ENCODE results near the gene PQBP1. TPM values are rescaled to one million over a fixed set of nuclear protein-coding genes. Genes with fewer than 3 reads are reported as not detected.

Gene PQBP1
- total RNA-seq, 1 donor from 2014 or later: 45.4 TPM

DNA sequence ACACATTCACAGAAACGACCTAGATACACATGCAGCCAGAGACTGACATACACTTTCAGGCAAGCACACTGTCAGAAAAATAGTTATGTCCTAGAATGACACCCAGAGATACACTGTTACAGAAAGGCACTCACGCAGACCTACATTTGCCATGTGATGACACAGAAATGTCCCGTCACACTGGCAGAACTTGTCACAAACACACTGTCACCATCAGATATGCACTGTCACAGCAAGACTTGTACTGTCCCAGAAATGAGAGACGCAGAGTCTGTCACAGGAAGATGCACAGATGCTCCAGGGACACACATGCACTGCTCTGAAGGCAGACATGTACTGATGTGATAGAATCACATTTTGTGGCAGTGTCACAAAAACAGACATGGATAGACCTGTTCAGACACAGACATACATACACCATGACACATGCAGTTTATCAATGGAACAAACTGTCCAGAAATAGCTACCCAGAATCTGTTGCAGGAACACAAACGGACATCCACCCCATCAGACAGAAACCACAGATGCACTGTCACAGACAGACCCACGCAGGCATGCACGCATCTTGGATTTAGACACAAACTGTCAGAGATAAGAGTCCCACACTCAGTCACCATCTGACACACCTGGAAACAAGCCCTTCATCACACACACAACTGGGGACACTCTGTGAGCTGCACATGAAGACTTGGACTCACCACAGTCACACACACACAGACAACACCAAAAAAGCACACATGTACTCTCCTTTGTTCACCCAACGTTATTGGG, 22.4 kb downstream of the PQBP1 start:
- no peaks in the 10 kb centered on the region for H3K9me3 ChIP-seq (ENCODE audit: control insufficient read depth in 3 of 3, low read length in 3 of 3)
- H3K4me1 ChIP-seq (ENCODE audit: control insufficient read depth in 3 of 3, insufficient read depth in 3 of 3, low read length in 3 of 3): peaks cover 10 to 22% (median 17%) of the 10 kb centered on the region in 3 donors
- H3K4me3 ChIP-seq (ENCODE audit: low read length in 3 of 3): no peak overlapping the region
- H3K36me3 ChIP-seq (ENCODE audit: control insufficient read depth in 3 of 3, insufficient read depth in 3 of 3, low read length in 3 of 3): peaks cover 14 to 23% (median 18%) of the 10 kb centered on the region in 3 donors
- H3K9ac ChIP-seq (ENCODE audit: low read depth in 1 of 3, low read length in 3 of 3): peak overlapping the region in 1 of 3 donors; percentile 72
- H3K27me3 ChIP-seq (ENCODE audit: control insufficient read depth in 3 of 3, insufficient read depth in 3 of 3, low read length in 3 of 3): no peaks in the 10 kb centered on the region
- no peak overlapping the region for H3K27ac ChIP-seq (ENCODE audit: low read depth, low read length)

GRCh38 chrX:48920718-48921104, 23.0 kb downstream of the PQBP1 start:
- Histone ChIP-seq H3K27ac (ENCODE audit: low read depth, low read length) (no peak overlapping the region), H3K36me3 (ENCODE audit: control insufficient read depth in 3 of 3, insufficient read depth in 3 of 3, low read length in 3 of 3) (peaks cover 19 to 28% (median 23%) of the 10 kb centered on the region in 3 donors), H3K4me1 (ENCODE audit: control insufficient read depth in 3 of 3, insufficient read depth in 3 of 3, low read length in 3 of 3) (peaks cover 10 to 22% (median 17%) of the 10 kb centered on the region in 3 donors), H3K9me3 (ENCODE audit: control insufficient read depth in 3 of 3, low read length in 3 of 3) (no peaks in the 10 kb centered on the region), H3K9ac (ENCODE audit: low read depth in 1 of 3, low read length in 3 of 3) (no peak overlapping the region), H3K27me3 (ENCODE audit: control insufficient read depth in 3 of 3, insufficient read depth in 3 of 3, low read length in 3 of 3) (no peaks in the 10 kb centered on the region), H3K4me3 (ENCODE audit: low read length in 3 of 3) (no peak overlapping the region)

DNA sequence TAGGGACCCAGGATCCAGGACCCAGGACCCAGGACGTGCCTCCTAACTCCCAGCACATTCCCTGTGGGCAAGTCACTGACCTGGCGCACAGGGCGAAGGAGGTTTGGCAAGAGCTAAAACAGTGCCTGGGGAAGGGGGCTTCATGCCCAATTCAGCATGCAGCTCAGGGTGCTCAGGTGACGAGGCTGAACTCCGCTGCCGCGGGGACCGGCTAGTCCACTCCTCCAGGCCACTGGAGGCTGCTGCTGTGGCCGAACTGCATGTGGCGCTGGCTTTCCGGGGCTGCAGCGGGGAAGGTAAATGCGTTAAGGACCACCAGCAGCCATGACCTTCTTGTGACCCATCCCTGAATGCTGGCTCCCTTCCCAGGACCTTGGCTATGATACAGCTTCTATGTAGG, 26.0 kb downstream of the PQBP1 start:
- peaks cover 19 to 31% (median 25%) of the 10 kb centered on the region in 3 donors for H3K36me3 ChIP-seq (ENCODE audit: control insufficient read depth in 3 of 3, insufficient read depth in 3 of 3, low read length in 3 of 3)
- H3K27me3 ChIP-seq (ENCODE audit: control insufficient read depth in 3 of 3, insufficient read depth in 3 of 3, low read length in 3 of 3): no peaks in the 10 kb centered on the region
- no peaks in the 10 kb centered on the region for H3K9me3 ChIP-seq (ENCODE audit: control insufficient read depth in 3 of 3, low read length in 3 of 3)
- peaks cover 6 to 14% (median 10%) of the 10 kb centered on the region in 3 donors for H3K4me1 ChIP-seq (ENCODE audit: control insufficient read depth in 3 of 3, insufficient read depth in 3 of 3, low read length in 3 of 3)
- no peak overlapping the region for H3K4me3 ChIP-seq (ENCODE audit: low read length in 3 of 3)
- H3K9ac ChIP-seq (ENCODE audit: low read depth in 1 of 3, low read length in 3 of 3): no peak overlapping the region
- no peak overlapping the region for H3K27ac ChIP-seq (ENCODE audit: low read depth, low read length)

DNA sequence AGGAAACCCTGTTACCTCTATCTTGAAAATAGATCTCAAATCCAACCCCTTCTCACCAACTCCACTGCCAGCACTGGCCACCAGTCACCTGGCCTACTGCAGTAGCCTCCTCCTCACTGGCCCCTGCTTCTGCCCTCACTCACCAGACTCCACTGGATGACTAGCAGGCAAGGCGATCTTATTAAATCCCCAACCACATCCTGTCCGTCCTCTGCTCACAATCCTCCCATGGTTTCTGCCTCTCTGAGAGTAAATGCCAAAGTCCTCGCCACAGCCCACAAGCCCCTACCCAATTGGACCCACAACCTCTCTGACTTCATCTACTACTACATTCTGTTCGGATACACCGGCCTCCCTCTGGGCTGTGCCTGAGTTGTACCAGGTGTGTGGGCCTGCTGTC, 26.5 kb downstream of the PQBP1 start:
- Histone ChIP-seq H3K9ac (ENCODE audit: low read depth in 1 of 3, low read length in 3 of 3) (peak overlapping the region in 1 of 3 donors; percentile 8), H3K27me3 (ENCODE audit: control insufficient read depth in 3 of 3, insufficient read depth in 3 of 3, low read length in 3 of 3) (no peaks in the 10 kb centered on the region), H3K36me3 (ENCODE audit: control insufficient read depth in 3 of 3, insufficient read depth in 3 of 3, low read length in 3 of 3) (peaks cover 19 to 31% (median 25%) of the 10 kb centered on the region in 3 donors), H3K9me3 (ENCODE audit: control insufficient read depth in 3 of 3, low read length in 3 of 3) (no peaks in the 10 kb centered on the region), H3K4me1 (ENCODE audit: control insufficient read depth in 3 of 3, insufficient read depth in 3 of 3, low read length in 3 of 3) (peaks cover 6 to 14% (median 10%) of the 10 kb centered on the region in 3 donors), H3K4me3 (ENCODE audit: low read length in 3 of 3) (no peak overlapping the region), H3K27ac (ENCODE audit: low read depth, low read length) (no peak overlapping the region)

DNA sequence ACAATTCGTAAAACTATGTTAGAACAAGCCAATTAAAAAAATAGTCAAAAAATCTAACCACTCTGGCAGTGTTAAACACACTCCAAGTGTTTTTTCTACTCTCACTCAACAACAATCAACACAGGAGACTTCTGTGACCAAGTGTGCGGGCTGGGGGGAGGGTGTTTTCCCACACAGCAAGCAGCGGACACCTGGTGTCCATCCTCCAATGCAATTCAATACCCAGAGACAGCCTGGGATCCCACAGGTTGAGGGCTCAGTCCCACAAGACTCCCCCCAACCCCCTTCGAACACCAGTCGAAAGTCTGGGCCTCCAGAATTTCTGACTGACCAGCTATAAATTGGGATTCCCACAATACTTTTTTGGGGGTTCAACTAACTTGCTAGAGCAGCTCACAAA, 29.4 kb downstream of the PQBP1 start:
- no peaks in the 10 kb centered on the region for H3K27me3 ChIP-seq (ENCODE audit: control insufficient read depth in 3 of 3, insufficient read depth in 3 of 3, low read length in 3 of 3)
- H3K36me3 ChIP-seq (ENCODE audit: control insufficient read depth in 3 of 3, insufficient read depth in 3 of 3, low read length in 3 of 3): peaks cover 17 to 36% (median 22%) of the 10 kb centered on the region in 3 donors
- H3K9me3 ChIP-seq (ENCODE audit: control insufficient read depth in 3 of 3, low read length in 3 of 3): no peaks in the 10 kb centered on the region
- no peak overlapping the region for H3K4me3 ChIP-seq (ENCODE audit: low read length in 3 of 3)
- H3K4me1 ChIP-seq (ENCODE audit: control insufficient read depth in 3 of 3, insufficient read depth in 3 of 3, low read length in 3 of 3): no peaks in the 10 kb centered on the region
- no peak overlapping the region for H3K9ac ChIP-seq (ENCODE audit: low read depth in 1 of 3, low read length in 3 of 3)
- no peak overlapping the region for H3K27ac ChIP-seq (ENCODE audit: low read depth, low read length)

DNA sequence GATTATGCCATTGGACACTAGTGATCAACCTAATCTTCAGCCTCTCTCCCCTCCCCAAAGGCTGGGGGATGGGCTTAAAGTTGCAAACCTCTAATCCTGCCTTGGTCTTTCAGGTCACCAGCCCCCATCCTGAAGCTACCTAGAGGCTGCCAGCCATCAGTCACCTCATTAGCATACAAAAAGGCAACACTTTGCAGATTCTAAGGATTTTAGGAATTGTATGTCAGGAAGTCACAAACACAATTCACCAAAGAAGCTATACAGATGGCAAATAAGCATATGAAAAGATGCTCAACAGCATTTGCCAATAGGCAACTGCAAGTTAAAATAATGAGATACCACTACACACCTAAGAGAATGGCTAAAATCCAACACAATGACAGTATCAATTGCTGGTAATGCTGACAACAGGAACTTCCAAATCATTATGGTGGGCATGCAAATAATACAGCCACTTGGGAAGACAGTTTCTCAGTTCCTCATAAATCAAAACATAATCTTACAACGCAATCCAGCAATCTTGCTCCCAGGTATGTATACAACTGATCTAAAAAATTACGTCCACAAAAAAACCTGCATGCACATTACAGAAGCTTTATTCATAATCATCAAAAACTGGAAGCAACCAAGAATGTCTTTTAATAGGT, 30.1 kb downstream of the PQBP1 start:
- H3K27me3 ChIP-seq (ENCODE audit: control insufficient read depth in 3 of 3, insufficient read depth in 3 of 3, low read length in 3 of 3): no peaks in the 10 kb centered on the region
- no peak overlapping the region for H3K27ac ChIP-seq (ENCODE audit: low read depth, low read length)
- peaks cover 15 to 32% (median 19%) of the 10 kb centered on the region in 3 donors for H3K36me3 ChIP-seq (ENCODE audit: control insufficient read depth in 3 of 3, insufficient read depth in 3 of 3, low read length in 3 of 3)
- no peak overlapping the region for H3K4me3 ChIP-seq (ENCODE audit: low read length in 3 of 3)
- no peaks in the 10 kb centered on the region for H3K4me1 ChIP-seq (ENCODE audit: control insufficient read depth in 3 of 3, insufficient read depth in 3 of 3, low read length in 3 of 3)
- no peak overlapping the region for H3K9ac ChIP-seq (ENCODE audit: low read depth in 1 of 3, low read length in 3 of 3)
- no peaks in the 10 kb centered on the region for H3K9me3 ChIP-seq (ENCODE audit: control insufficient read depth in 3 of 3, low read length in 3 of 3)

- Histone ChIP-seq H3K4me3 (ENCODE audit: low read length in 3 of 3) (no peak overlapping the region), H3K36me3 (ENCODE audit: control insufficient read depth in 3 of 3, insufficient read depth in 3 of 3, low read length in 3 of 3) (peaks cover 11 to 27% (median 15%) of the 10 kb centered on the region in 3 donors), H3K27ac (ENCODE audit: low read depth, low read length) (no peak overlapping the region), H3K27me3 (ENCODE audit: control insufficient read depth in 3 of 3, insufficient read depth in 3 of 3, low read length in 3 of 3) (no peaks in the 10 kb centered on the region), H3K9me3 (ENCODE audit: control insufficient read depth in 3 of 3, low read length in 3 of 3) (no peaks in the 10 kb centered on the region), H3K4me1 (ENCODE audit: control insufficient read depth in 3 of 3, insufficient read depth in 3 of 3, low read length in 3 of 3) (peaks cover 0 to 8% (median 2%) of the 10 kb centered on the region in 3 donors), H3K9ac (ENCODE audit: low read depth in 1 of 3, low read length in 3 of 3) (no peak overlapping the region)
These were observed 36.0 kb downstream of the PQBP1 start for GRCh38 chrX:48933757-48934156.

DNA sequence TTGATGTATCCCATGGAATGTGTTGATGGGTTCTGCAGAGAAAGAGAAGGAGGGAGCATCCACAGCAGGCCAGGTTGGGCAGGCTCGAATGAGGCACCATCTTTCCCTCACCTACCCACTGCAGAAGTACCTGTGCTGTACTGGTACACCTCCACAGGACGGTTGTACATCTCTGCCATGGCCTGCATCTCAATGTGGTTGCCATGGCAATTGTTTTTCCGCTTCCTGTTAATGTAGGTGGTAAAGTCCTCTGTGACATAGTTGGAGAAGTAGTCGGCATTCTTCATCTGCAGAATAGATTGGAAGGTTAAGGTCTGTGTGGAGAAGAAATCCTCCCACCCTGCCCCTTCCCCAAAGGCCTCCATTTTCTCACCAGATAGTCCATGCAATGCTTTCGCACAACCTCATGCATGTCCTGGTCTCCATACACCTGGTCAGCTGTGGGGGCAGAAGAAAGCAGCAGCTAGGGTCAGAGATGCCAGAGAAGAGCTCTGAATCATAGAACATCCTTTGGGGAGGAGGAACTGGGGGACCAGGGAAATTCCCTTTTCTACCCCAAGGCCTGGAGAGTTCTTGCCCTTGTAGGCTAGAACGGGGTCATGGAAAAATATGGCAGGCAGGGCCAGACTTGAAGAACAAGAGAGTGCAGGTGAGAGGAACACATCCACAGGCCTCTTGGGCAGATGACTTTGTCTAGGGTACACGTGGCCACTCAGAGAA, 37.0 kb downstream of the PQBP1 start:
- Histone ChIP-seq H3K27me3 (ENCODE audit: control insufficient read depth in 3 of 3, insufficient read depth in 3 of 3, low read length in 3 of 3) (no peaks in the 10 kb centered on the region), H3K36me3 (ENCODE audit: control insufficient read depth in 3 of 3, insufficient read depth in 3 of 3, low read length in 3 of 3) (peaks cover 11 to 29% (median 15%) of the 10 kb centered on the region in 3 donors), H3K9me3 (ENCODE audit: control insufficient read depth in 3 of 3, low read length in 3 of 3) (no peaks in the 10 kb centered on the region), H3K4me3 (ENCODE audit: low read length in 3 of 3) (no peak overlapping the region), H3K27ac (ENCODE audit: low read depth, low read length) (no peak overlapping the region), H3K4me1 (ENCODE audit: control insufficient read depth in 3 of 3, insufficient read depth in 3 of 3, low read length in 3 of 3) (peaks cover 5 to 9% (median 8%) of the 10 kb centered on the region in 3 donors), H3K9ac (ENCODE audit: low read depth in 1 of 3, low read length in 3 of 3) (no peak overlapping the region)

GRCh38 chrX:48935301-48935670, 37.6 kb downstream of the PQBP1 start:
- H3K9me3 ChIP-seq (ENCODE audit: control insufficient read depth in 3 of 3, low read length in 3 of 3): no peaks in the 10 kb centered on the region
- H3K36me3 ChIP-seq (ENCODE audit: control insufficient read depth in 3 of 3, insufficient read depth in 3 of 3, low read length in 3 of 3): peaks cover 11 to 27% (median 15%) of the 10 kb centered on the region in 3 donors
- no peak overlapping the region for H3K4me3 ChIP-seq (ENCODE audit: low read length in 3 of 3)
- no peaks in the 10 kb centered on the region for H3K27me3 ChIP-seq (ENCODE audit: control insufficient read depth in 3 of 3, insufficient read depth in 3 of 3, low read length in 3 of 3)
- H3K9ac ChIP-seq (ENCODE audit: low read depth in 1 of 3, low read length in 3 of 3): no peak overlapping the region
- peaks cover 10 to 14% (median 11%) of the 10 kb centered on the region in 3 donors for H3K4me1 ChIP-seq (ENCODE audit: control insufficient read depth in 3 of 3, insufficient read depth in 3 of 3, low read length in 3 of 3)
- H3K27ac ChIP-seq (ENCODE audit: low read depth, low read length): no peak overlapping the region
